K562 (cell line): ENCODE results near the gene QARS1.

Source experiments
- HLTF ChIP-seq: fragments of 450-650 bp; IDR thresholded peaks from 2 replicates; pipeline ENCODE4 v1.6.1; 2016
- JUND ChIP-seq, 2 experiments: IDR thresholded peaks; 2 replicates in 1 of 2; 3 replicates in 1 of 2; pipeline ENCODE4 v1.6.1; 2011; ENCODE audit warnings: borderline replicate concordance in 2 of 2, low read depth in 2 of 2, low read length in 2 of 2, improper control_type of control experiment in 1 of 2, missing biosample characterization in 1 of 2, missing genetic modification characterization in 1 of 2, missing genetic modification reagents in 1 of 2
- KDM4B ChIP-seq, 2 experiments: fragments of 450-650 bp in 1 of 2; sonication (generic) in 1 of 2; IDR thresholded peaks; 2 replicates each; pipeline ENCODE4 v1.6.1; 2016 to 2017; ENCODE audit warnings: borderline replicate concordance in 2 of 2, antibody characterized with exemption in 1 of 2, low read depth in 1 of 2, mild to moderate bottlenecking in 1 of 2
- RAD21 ChIP-seq, 2 experiments: fragments of 250-450 bp in 1 of 2; fragments of 450-650 bp in 1 of 2; sonication (Bioruptor Pico) in 1 of 2; formaldehyde crosslinking in 1 of 2; IDR thresholded peaks in 1 of 2; conservative IDR thresholded peaks in 1 of 2; 2 replicates each; pipeline versions ENCODE4 v1.4.0 to v1.8.0; 2020 to 2022; ENCODE audit warnings: mild to moderate bottlenecking in 2 of 2, moderate library complexity in 1 of 2
- STAT5A ChIP-seq: IDR thresholded peaks from 2 replicates; pipeline ENCODE4 v1.6.1; 2012; ENCODE audit warnings: low read length, inconsistent platforms, borderline replicate concordance
- ZBTB17 ChIP-seq: fragments of 450-650 bp; formaldehyde crosslinking; IDR thresholded peaks from 2 replicates; pipeline ENCODE4 v1.4.0; 2020; ENCODE audit warnings: mild to moderate bottlenecking
- ZFP36 ChIP-seq: fragments of 150-350 bp; IDR thresholded peaks from 2 replicates; pipeline ENCODE4 v1.6.1; 2018; ENCODE audit warnings: low read length, low read depth; ENCODE audit not compliant: partially characterized antibody
- ZNF609 ChIP-seq: sonication (generic); formaldehyde crosslinking; IDR thresholded peaks from 2 replicates; pipeline ENCODE4 v1.8.1; 2023; ENCODE audit warnings: missing genetic modification reagents, mild to moderate bottlenecking, borderline replicate concordance

DNA sequence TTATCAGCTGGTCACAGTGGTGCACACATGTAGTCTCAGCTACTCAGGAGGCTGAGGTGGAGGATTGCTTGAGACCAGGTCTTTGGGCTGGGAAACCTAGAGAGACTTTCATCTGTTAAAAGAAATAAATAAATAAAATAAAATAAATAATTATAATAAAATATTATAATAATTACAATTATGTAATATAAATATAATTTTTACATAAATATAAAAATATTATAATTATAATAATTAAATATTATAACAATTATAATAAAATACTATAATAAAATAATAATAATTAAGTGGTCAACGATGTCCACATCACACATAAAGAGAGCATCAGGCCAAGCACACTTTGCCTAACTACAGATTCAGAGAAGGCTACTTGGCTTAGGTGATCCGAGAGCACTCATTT lies 25.3 kb downstream of the QARS1 start:
- TF ChIP-seq HLTF (no peak), JUND (IDR thresholded peaks at IDR 0.05; ENCODE audit: borderline replicate concordance, low read depth, low read length) (no peak), JUND (tag; IDR thresholded peaks at IDR 0.05; ENCODE audit: borderline replicate concordance, low read depth, low read length) (no peak), RAD21 (CRISPR knock-in tag; conservative IDR thresholded peaks at IDR 0.05 in 1 of 2, IDR thresholded peaks at IDR 0.05 in 1 of 2) (no peak), STAT5A (no peak), ZBTB17 (CRISPR knock-in tag) (no peak), KDM4B (IDR thresholded peaks at IDR 0.05; ENCODE audit: borderline replicate concordance in 2 of 2, low read depth in 1 of 2) (no peak), ZNF609 (CRISPR knock-in tag) (no peak), ZFP36 (no peak)
